Thyroid gland (tissue), 4 donors: ENCODE results near the gene TMEM11. TPM values are rescaled to one million over a fixed set of nuclear protein-coding genes. Genes with fewer than 3 reads are reported as not detected.

Source experiments
- DNase-seq, 2 donors: peaks; one replicate each; pipeline ENCODE4 v3.0.0-alpha.2; 2019
- H3K27ac ChIP-seq, 3 donors: fragments of 200-600 bp; sonication (generic); 1 replicate in 2 of 3; 2 replicates in 1 of 3; pipeline ENCODE4 v1.5.1; 2016 to 2019; ENCODE audit warnings: mild to moderate bottlenecking in 1 of 3, moderate library complexity in 1 of 3
- H3K27me3 ChIP-seq: fragments of 200-600 bp; sonication (generic); one replicate; pipeline ENCODE4 v1.5.1; 2019
- H3K36me3 ChIP-seq, 2 donors: fragments of 200-600 bp; sonication (generic); one replicate each; pipeline ENCODE4 v1.5.1; 2016 to 2019
- H3K4me1 ChIP-seq, 2 donors: fragments of 200-600 bp; sonication (generic); one replicate each; pipeline ENCODE4 v1.5.1; 2017 to 2019
- H3K4me3 ChIP-seq, 3 donors: fragments of 200-600 bp; sonication (generic); replicated peaks in 1 of 3; 1 replicate in 2 of 3; 2 replicates in 1 of 3; pipeline ENCODE4 v1.5.1; 2016; ENCODE audit warnings: mild to moderate bottlenecking in 1 of 3
- H3K9me3 ChIP-seq: fragments of 200-600 bp; sonication (generic); one replicate; pipeline ENCODE4 v1.5.1; 2017
- POLR2A ChIP-seq, 2 donors: fragments of 450-650 bp; IDR thresholded peaks; one replicate each; pipeline ENCODE4 v1.6.1; 2017; ENCODE audit warnings: antibody characterized with exemption in 2 of 2, mild to moderate bottlenecking in 2 of 2, moderate library complexity in 1 of 2
- WGBS, 2 donors: methylation state at CpG; one replicate each; pipeline ENCODE4 v1.1.5; 2017; 5-methylcytosine and 5-hydroxymethylcytosine counted together
- intact Hi-C: fragments of 100-400 bp; cut with DNase I; formaldehyde crosslinking; loops from one replicate; pipeline ENCODE4 v1.15.1; 2023
- total RNA-seq, 4 donors: library from RNA; depleted of rRNA; stranded (reverse); fragments of >200 nt; gene quantifications; one replicate each; pipeline ENCODE4 v1.2.3, GENCODE V29; 2016
- TF ChIP-seq, protein P1 (sequence below), 6 experiments: fragments of 200-600 bp in 3 of 6; fragments of 450-650 bp in 3 of 6; sonication (generic) in 3 of 6; IDR thresholded peaks; one replicate each; pipeline ENCODE4 v1.5.1; 2016 to 2019; ENCODE audit warnings: antibody characterized with exemption in 6 of 6, mild to moderate bottlenecking in 2 of 6, inconsistent platforms in 1 of 6, moderate library complexity in 1 of 6

The TMEM11 gene
- total RNA-seq, 4 donors from 2014 or later: 20.7 to 35.7 (median 24.7) TPM

DNA sequence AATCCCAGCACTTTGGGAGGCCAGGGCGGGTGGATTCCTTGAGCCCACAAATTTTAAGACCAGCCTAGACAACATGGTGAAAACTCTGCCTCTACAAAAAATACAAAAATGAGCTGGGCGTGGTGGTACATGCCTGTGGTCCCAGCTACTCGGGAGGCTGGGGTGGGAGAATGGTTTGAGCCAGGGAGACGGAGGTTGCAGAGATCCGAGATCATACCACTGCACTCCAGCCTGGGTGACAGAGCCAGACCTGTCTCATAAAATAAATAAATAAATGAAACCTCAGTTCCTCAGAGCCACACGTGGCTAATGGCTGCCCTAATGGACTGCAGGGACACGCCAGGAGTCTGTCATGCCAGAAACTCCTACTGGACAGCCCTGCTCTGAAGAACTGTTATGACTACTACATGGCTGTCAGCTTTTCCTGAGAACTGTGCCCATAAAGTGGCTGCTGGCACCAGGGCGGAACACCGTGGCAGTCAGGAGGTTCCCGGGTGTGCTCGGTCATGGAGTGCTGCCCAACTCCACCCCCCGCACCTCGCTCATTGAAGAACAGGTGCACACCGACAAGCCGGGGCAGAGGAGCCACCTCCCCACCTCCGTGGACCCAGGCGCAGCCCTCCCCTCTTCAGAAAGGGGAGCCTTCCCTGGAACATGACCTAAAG lies 4.3 kb downstream of the TMEM11 start:
- 40 to 47% methylated on average over 12 to 17 of the region's 17 CpGs for WGBS, 2 donors
- peak; percentile 97 for DNase-seq
- intact Hi-C loops: loop anchor here (5.0 to 10.0 kb wide), 2 partner anchors 85 to 167 kb away; partner anchors contain the start of genes DHRS7B and USP22
- Histone ChIP-seq H3K36me3 (no peaks in the 10 kb centered on the region), H3K27me3 (no peaks in the 10 kb centered on the region), H3K9me3 (no peaks in the 10 kb centered on the region), H3K4me1 (peaks cover 44 to 55% of the 10 kb centered on the region in 2 donors), H3K27ac (peak overlapping the region; percentile 56 to 80 (median 63)), H3K4me3 (no peak overlapping the region)
- TF ChIP-seq, protein P1, sequence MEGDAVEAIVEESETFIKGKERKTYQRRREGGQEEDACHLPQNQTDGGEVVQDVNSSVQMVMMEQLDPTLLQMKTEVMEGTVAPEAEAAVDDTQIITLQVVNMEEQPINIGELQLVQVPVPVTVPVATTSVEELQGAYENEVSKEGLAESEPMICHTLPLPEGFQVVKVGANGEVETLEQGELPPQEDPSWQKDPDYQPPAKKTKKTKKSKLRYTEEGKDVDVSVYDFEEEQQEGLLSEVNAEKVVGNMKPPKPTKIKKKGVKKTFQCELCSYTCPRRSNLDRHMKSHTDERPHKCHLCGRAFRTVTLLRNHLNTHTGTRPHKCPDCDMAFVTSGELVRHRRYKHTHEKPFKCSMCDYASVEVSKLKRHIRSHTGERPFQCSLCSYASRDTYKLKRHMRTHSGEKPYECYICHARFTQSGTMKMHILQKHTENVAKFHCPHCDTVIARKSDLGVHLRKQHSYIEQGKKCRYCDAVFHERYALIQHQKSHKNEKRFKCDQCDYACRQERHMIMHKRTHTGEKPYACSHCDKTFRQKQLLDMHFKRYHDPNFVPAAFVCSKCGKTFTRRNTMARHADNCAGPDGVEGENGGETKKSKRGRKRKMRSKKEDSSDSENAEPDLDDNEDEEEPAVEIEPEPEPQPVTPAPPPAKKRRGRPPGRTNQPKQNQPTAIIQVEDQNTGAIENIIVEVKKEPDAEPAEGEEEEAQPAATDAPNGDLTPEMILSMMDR (IDR thresholded peaks at IDR 0.05): no peak
- TF ChIP-seq POLR2A (IDR thresholded peaks at IDR 0.05): peak in 1 of 2 donors; percentile 51

DNA sequence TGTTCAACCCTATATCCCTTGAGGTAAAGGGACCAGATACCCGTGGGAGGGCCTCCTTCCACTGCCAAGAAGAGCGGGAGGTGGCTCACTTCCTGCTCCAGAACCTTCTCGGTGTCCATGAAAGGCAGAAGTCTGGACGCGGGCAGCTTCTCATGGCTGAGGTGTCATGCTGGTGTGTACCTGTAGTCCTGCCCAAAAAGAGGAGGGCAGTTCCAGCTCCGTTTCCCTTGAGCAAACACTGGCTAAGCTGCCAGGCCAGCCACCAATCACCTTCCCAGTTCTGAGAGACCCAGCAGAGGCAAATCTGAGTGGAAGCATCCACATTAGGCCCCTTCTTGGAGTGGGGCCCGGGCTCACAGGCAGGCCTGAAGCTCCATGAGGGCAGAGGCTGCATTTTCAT lies 5.6 kb downstream of the TMEM11 start:
- no peaks in the 10 kb centered on the region for H3K36me3 ChIP-seq
- DNase-seq: peak; percentile 53 to 71
- no peak overlapping the region for H3K4me3 ChIP-seq
- H3K27ac ChIP-seq: peak overlapping the region; percentile 56 to 65 (median 63)
- no peaks in the 10 kb centered on the region for H3K27me3 ChIP-seq
- H3K9me3 ChIP-seq: no peaks in the 10 kb centered on the region
- peaks cover 43 to 55% of the 10 kb centered on the region in 2 donors for H3K4me1 ChIP-seq
- no peak for TF ChIP-seq POLR2A (IDR thresholded peaks at IDR 0.05)
- TF ChIP-seq, protein P1 (IDR thresholded peaks at IDR 0.05): no peak
- intact Hi-C loops: no loop called here
- 70% methylated on average over 6 to 7 of the region's 7 CpGs for WGBS, 2 donors

DNA sequence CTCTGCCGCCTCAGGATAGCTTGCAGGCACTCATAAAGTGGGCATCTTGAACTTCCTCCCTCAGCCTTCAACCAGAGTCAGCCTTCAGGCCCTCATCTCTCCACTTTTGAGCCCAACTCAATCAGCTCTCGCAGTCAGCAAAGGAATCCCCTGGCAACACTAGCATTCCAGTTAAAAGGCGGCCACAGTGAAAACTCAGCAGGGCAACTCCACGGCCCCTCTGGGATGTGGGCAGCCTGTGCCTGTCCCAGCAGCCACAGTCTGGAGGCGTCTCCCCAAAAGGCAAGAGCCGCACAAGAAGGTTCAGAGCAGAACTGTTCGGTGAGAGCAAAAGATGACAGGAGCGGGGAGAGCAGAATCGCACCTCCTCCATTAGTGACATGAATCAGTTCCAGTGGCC lies 9.0 kb downstream of the TMEM11 start:
- Histone ChIP-seq H3K36me3 (no peaks in the 10 kb centered on the region), H3K27ac (no peak overlapping the region), H3K9me3 (no peaks in the 10 kb centered on the region), H3K27me3 (no peaks in the 10 kb centered on the region), H3K4me1 (peaks cover 18 to 37% of the 10 kb centered on the region in 2 donors), H3K4me3 (no peak overlapping the region)
- 86 to 89% methylated on average over 8 to 9 of the region's 9 CpGs for WGBS, 2 donors
- TF ChIP-seq, protein P1 (IDR thresholded peaks at IDR 0.05): no peak
- no peak for TF ChIP-seq POLR2A (IDR thresholded peaks at IDR 0.05)
- no peak for DNase-seq
- intact Hi-C loops: no loop called here

DNA sequence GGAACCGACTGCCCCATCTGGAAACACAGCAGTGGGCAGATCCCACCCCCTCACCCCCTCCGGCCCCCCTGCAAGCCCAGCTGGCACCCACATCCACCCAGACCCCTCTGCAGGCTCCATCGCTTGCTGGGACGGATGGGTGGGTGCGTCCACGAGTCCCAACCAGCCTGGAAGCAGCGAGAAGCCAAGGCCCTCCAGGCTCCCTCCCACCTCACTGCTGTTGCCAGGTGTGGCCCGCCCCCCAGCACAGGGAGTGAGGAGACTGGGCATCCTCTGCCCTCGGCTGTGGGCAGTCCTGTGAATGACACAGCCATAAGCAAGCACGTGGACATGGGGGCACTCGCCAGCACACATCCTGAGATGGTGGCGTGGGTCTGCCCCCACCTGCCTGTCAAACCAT lies 11.4 kb downstream of the TMEM11 start:
- Histone ChIP-seq H3K36me3 (peaks cover 0 to 10% of the 10 kb centered on the region in 2 donors), H3K27me3 (no peaks in the 10 kb centered on the region), H3K4me3 (no peak overlapping the region), H3K27ac (no peak overlapping the region), H3K9me3 (no peaks in the 10 kb centered on the region), H3K4me1 (peaks cover 8 to 15% of the 10 kb centered on the region in 2 donors)
- TF ChIP-seq POLR2A (IDR thresholded peaks at IDR 0.05): no peak
- TF ChIP-seq, protein P1 (IDR thresholded peaks at IDR 0.05): no peak
- 91% methylated on average over 2 to 6 of the region's 12 CpGs for WGBS, 2 donors
- intact Hi-C loops: no loop called here
- DNase-seq: no peak

DNA sequence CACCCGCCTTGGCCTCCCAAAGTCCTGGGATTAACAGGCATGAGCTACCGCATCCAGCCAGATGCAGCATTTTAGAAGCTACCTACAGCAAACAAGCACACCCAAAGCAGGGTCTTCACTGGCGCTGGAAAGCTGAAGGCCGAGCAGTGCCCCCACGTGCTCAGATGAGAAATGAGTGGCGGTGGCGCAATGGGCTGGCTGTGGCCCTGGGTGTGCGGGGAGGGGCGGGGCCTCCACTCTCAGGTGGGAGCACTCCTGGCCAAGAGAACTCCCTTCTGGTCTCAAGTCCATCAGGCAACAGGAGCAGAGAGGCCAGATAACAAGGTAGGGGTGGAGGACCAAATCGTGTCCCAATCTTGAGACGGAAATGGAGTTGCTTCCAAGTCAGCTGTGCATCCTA lies 12.1 kb downstream of the TMEM11 start:
- Histone ChIP-seq H3K27ac (no peak overlapping the region), H3K4me1 (peaks cover 9 to 17% of the 10 kb centered on the region in 2 donors), H3K27me3 (no peaks in the 10 kb centered on the region), H3K36me3 (peaks cover 0 to 14% of the 10 kb centered on the region in 2 donors), H3K9me3 (no peaks in the 10 kb centered on the region), H3K4me3 (no peak overlapping the region)
- intact Hi-C loops: no loop called here
- TF ChIP-seq, protein P1 (IDR thresholded peaks at IDR 0.05): no peak
- no peak for TF ChIP-seq POLR2A (IDR thresholded peaks at IDR 0.05)
- no peak for DNase-seq
- WGBS, 2 donors: 93 to 94% methylated on average over 5 to 11 of the region's 11 CpGs
